GM23338 (cell line): Measurements from ENCODE around the gene CMPK1. TPM values are rescaled to one million over a fixed set of nuclear protein-coding genes. Genes with fewer than 3 reads are reported as not detected.

Source experiments
- ATAC-seq: fragments of 200-7000 bp; cut with Tn5 transposase; 3 replicates; pipeline ENCODE4 v1.9.1; 2020
- DNase-seq: peaks from one replicate; pipeline ENCODE4 v3.0.0-alpha.2; 2015; ENCODE audit warnings: low spot score
- H2AFZ ChIP-seq: fragments of 200-600 bp; sonication (generic); 2 replicates; pipeline ENCODE4 v1.8.0; 2016; ENCODE audit warnings: antibody characterized with exemption, mild to moderate bottlenecking, moderate library complexity
- H3F3A ChIP-seq: fragments of 200-600 bp; sonication (generic); replicated peaks from 2 replicates; pipeline ENCODE4 v1.8.0; 2017; ENCODE audit warnings: antibody characterized with exemption, mixed run types, low read depth
- H3K27ac ChIP-seq: fragments of 200-600 bp; sonication (generic); 2 replicates; pipeline ENCODE4 v1.6.1; 2016; ENCODE audit warnings: low read depth
- H3K27me3 ChIP-seq: fragments of 200-600 bp; sonication (generic); 2 replicates; pipeline ENCODE4 v1.8.0; 2016; ENCODE audit warnings: mild to moderate bottlenecking, mixed run types, moderate library complexity; ENCODE audit not compliant: insufficient read depth
- H3K36me3 ChIP-seq: fragments of 200-600 bp; sonication (generic); 2 replicates; pipeline ENCODE4 v1.8.0; 2016; ENCODE audit warnings: mild to moderate bottlenecking; ENCODE audit not compliant: insufficient read depth
- H3K4me1 ChIP-seq: fragments of 200-600 bp; sonication (generic); 2 replicates; pipeline ENCODE4 v1.8.0; 2016; ENCODE audit warnings: mild to moderate bottlenecking, moderate library complexity; ENCODE audit not compliant: insufficient read depth
- H3K4me2 ChIP-seq: fragments of 200-600 bp; sonication (generic); 2 replicates; pipeline ENCODE4 v1.7.1; 2017; ENCODE audit warnings: mixed run types
- H3K4me3 ChIP-seq: fragments of 200-600 bp; sonication (generic); 2 replicates; pipeline ENCODE4 v1.6.1; 2016; ENCODE audit warnings: mixed run types
- H3K79me2 ChIP-seq: fragments of 200-600 bp; sonication (generic); replicated peaks from 2 replicates; pipeline ENCODE4 v1.8.0; 2017; ENCODE audit warnings: mild to moderate bottlenecking; ENCODE audit not compliant: insufficient read depth
- H3K9me2 ChIP-seq: fragments of 200-600 bp; sonication (generic); 2 replicates; pipeline ENCODE4 v1.8.0; 2017; ENCODE audit not compliant: insufficient read depth
- H4K20me1 ChIP-seq: fragments of 200-600 bp; sonication (generic); replicated peaks from 2 replicates; pipeline ENCODE4 v1.8.0; 2017; ENCODE audit warnings: mild to moderate bottlenecking; ENCODE audit not compliant: insufficient read depth
- H3K27ac Mint-ChIP-seq: 2 replicates; pipeline ENCODE4 v1.8.0; 2020; ENCODE audit warnings: inconsistent platforms, mild to moderate bottlenecking, moderate library complexity, mixed read lengths
- H3K27me3 Mint-ChIP-seq: 3 replicates; pipeline ENCODE4 v1.8.0; 2022; ENCODE audit warnings: low read depth, mild to moderate bottlenecking, moderate library complexity, mixed read lengths, inconsistent platforms; ENCODE audit not compliant: insufficient read depth, poor library complexity
- H3K36me3 Mint-ChIP-seq: 3 replicates; pipeline ENCODE4 v1.8.0; 2021; ENCODE audit warnings: low read depth, mild to moderate bottlenecking, inconsistent platforms, moderate library complexity, mixed read lengths
- H3K4me1 Mint-ChIP-seq: 3 replicates; pipeline ENCODE4 v1.8.0; 2020; ENCODE audit warnings: mild to moderate bottlenecking, inconsistent platforms, mixed read lengths
- H3K4me3 Mint-ChIP-seq: 3 replicates; pipeline ENCODE4 v1.8.0; 2021; ENCODE audit warnings: moderate library complexity, mild to moderate bottlenecking, inconsistent platforms, mixed read lengths
- H3K9me3 Mint-ChIP-seq: 3 replicates; pipeline ENCODE4 v1.8.0; 2020; ENCODE audit warnings: moderate library complexity, mild to moderate bottlenecking, inconsistent platforms, mixed read lengths
- CREB1 ChIP-seq: fragments of 250-450 bp; sonication (Bioruptor Pico); IDR thresholded peaks from 2 replicates; pipeline ENCODE4 v1.5.0; 2020; ENCODE audit warnings: low read depth, mild to moderate bottlenecking, moderate library complexity
- CTCF ChIP-seq, 2 experiments: fragments of 200-600 bp in 1 of 2; sonication (generic) in 1 of 2; conservative IDR thresholded peaks; 2 replicates each; pipeline versions ENCODE4 v1.5.1 to v1.6.1; 2016 to 2017; ENCODE audit warnings: antibody characterized with exemption in 2 of 2, low read depth in 2 of 2, mild to moderate bottlenecking in 2 of 2, moderate library complexity in 1 of 2
- JUNB ChIP-seq: IDR thresholded peaks from one replicate; pipeline ENCODE4 v1.6.1; 2016; ENCODE audit warnings: antibody characterized with exemption; ENCODE audit not compliant: unreplicated experiment
- STAT1 ChIP-seq: IDR thresholded peaks from one replicate; pipeline ENCODE4 v1.6.1; 2016; ENCODE audit warnings: antibody characterized with exemption; ENCODE audit not compliant: unreplicated experiment
- ZNF114 ChIP-seq: fragments of 250-450 bp; sonication (Bioruptor Pico); IDR thresholded peaks from 2 replicates; pipeline ENCODE4 v1.5.0; 2020; ENCODE audit warnings: mild to moderate bottlenecking, moderate library complexity
- polyA plus RNA-seq: library from polyadenylated mRNA; unstranded; fragments of >200 nt; fragmentation: Nextera tagmentation; extraction: Ambion mirVana; gene quantifications from 2 replicates; pipeline ENCODE4 v1.2.1, GENCODE V29; 2016
- total RNA-seq: library from RNA; depleted of rRNA; stranded (reverse); fragments of >200 nt; shearing (Covaris generic); gene quantifications from 2 replicates; pipeline ENCODE4 v1.2.3, GENCODE V29; 2014

The CMPK1 gene
- total and polyA plus RNA-seq, 2 experiments from 2014 or later: 22.8 to 28.6 TPM

GRCh38 chr1:47388030-47388890 lies 54.7 kb downstream of the CMPK1 start:
- Mint-ChIP-seq H3K9me3 (no peaks in the 10 kb centered on the region), H3K36me3 (no peaks in the 10 kb centered on the region), H3K27ac (no peak overlapping the region), H3K4me3 (no peak overlapping the region), H3K4me1 (no peaks in the 10 kb centered on the region), H3K27me3 (peaks cover 14% of the 10 kb centered on the region)
- H3F3A ChIP-seq: no peaks in the 10 kb centered on the region
- H3K4me1 ChIP-seq: no peaks in the 10 kb centered on the region
- no peak overlapping the region for H3K4me2 ChIP-seq
- ATAC-seq (no peak), DNase-seq (no peak)
- H3K27me3 ChIP-seq: peaks cover 11% of the 10 kb centered on the region
- H3K27ac ChIP-seq: no peak overlapping the region
- no peak overlapping the region for H2AFZ ChIP-seq
- no peaks in the 10 kb centered on the region; the same call in 1 of the 2 replicates for H4K20me1 ChIP-seq
- TF ChIP-seq ZNF114 (CRISPR knock-in tag): no peak
- no peak for TF ChIP-seq CREB1 (CRISPR knock-in tag)
- no peak for TF ChIP-seq STAT1
- TF ChIP-seq JUNB: no peak
- TF ChIP-seq CTCF (conservative IDR thresholded peaks at IDR 0.05; ENCODE audit: low read depth in 2 of 2): no peak
- H3K9me2 ChIP-seq: no peaks in the 10 kb centered on the region
- no peaks in the 10 kb centered on the region for H3K36me3 ChIP-seq
- no peak overlapping the region for H3K4me3 ChIP-seq
- no peaks in the 10 kb centered on the region for H3K79me2 ChIP-seq

GRCh38 chr1:47388891-47389238 lies 55.3 kb downstream of the CMPK1 start:
- H3K4me1 Mint-ChIP-seq: no peaks in the 10 kb centered on the region
- ATAC-seq (peak; percentile 96), DNase-seq (peak; percentile 83)
- Histone ChIP-seq H3K79me2 (no peaks in the 10 kb centered on the region), H3K9me2 (no peaks in the 10 kb centered on the region), H3K27me3 (peaks cover 11% of the 10 kb centered on the region), H2AFZ (0 out of 2 replicates have a peak overlapping the region, but pooled peaks have one; percentile 84), H4K20me1 (no peaks in the 10 kb centered on the region; the same call in 1 of the 2 replicates), H3F3A (no peaks in the 10 kb centered on the region), H3K4me1 (no peaks in the 10 kb centered on the region), H3K4me3 (no peak overlapping the region), H3K27ac (no peak overlapping the region), H3K4me2 (no peak overlapping the region), H3K36me3 (no peaks in the 10 kb centered on the region)
- H3K36me3 Mint-ChIP-seq: no peaks in the 10 kb centered on the region
- H3K9me3 Mint-ChIP-seq: no peaks in the 10 kb centered on the region
- no peak overlapping the region for H3K27ac Mint-ChIP-seq
- H3K4me3 Mint-ChIP-seq: no peak overlapping the region
- TF ChIP-seq CTCF (conservative IDR thresholded peaks at IDR 0.05; ENCODE audit: low read depth in 2 of 2) (peak; percentile 69 to 93), STAT1 (no peak)
- H3K27me3 Mint-ChIP-seq: peaks cover 14% of the 10 kb centered on the region
